H1 (cell line): ENCODE data around the gene RNF187. TPM values are rescaled to one million over a fixed set of nuclear protein-coding genes. Genes with fewer than 3 reads are reported as not detected.

Experiments
- CTCF ChIA-PET: fragments of 300-600 bp; sonication (Branson Sonifier 250); formaldehyde crosslinking; loops from one replicate; lab custom pipeline; 2021; ENCODE audit not compliant: partially characterized antibody; lab: Charles Lee
- POLR2A ChIA-PET: fragments of 300-600 bp; sonication (Branson Sonifier 250); formaldehyde crosslinking; loops from one replicate; lab custom pipeline; 2021; ENCODE audit warnings: inconsistent platforms; ENCODE audit not compliant: partially characterized antibody; lab: Charles Lee
- DNase-seq, 2 experiments: peaks; one replicate each; pipeline versions ENCODE4 v3.0.0 to v3.0.0-alpha.2; 2010 to 2022; ENCODE audit warnings: low spot score in 2 of 2, low read depth in 1 of 2, mixed read lengths in 1 of 2
- FAIRE-seq: peaks from 2 replicates; lab custom pipeline; 2011; peaks lifted over from hg19 to GRCh38; lab: Jason Lieb, UNC
- H2AFZ ChIP-seq: 2 replicates; pipeline ENCODE4 v1.8.1; 2012; ENCODE audit warnings: low read length, inconsistent platforms
- H2AK5ac ChIP-seq: 2 replicates; pipeline ENCODE4 v1.6.1; 2013; ENCODE audit warnings: low read depth, low read length
- H2BK120ac ChIP-seq: replicated peaks from 2 replicates; pipeline ENCODE3; 2013; ENCODE audit warnings: low read depth, low read length, inconsistent platforms
- H2BK12ac ChIP-seq: 2 replicates; pipeline ENCODE4 v1.6.1; 2013; ENCODE audit warnings: low read depth, low read length
- H2BK15ac ChIP-seq: 2 replicates; pipeline ENCODE4 v1.6.1; 2013; ENCODE audit warnings: low read length
- H2BK20ac ChIP-seq: 2 replicates; pipeline ENCODE4 v1.6.1; 2013; ENCODE audit warnings: low read length
- H2BK5ac ChIP-seq: 2 replicates; pipeline ENCODE4 v1.6.1; 2013; ENCODE audit warnings: low read depth, low read length
- H3K14ac ChIP-seq: 2 replicates; pipeline ENCODE4 v1.6.1; 2013; ENCODE audit warnings: inconsistent platforms; ENCODE audit not compliant: insufficient read length
- H3K18ac ChIP-seq: 2 replicates; pipeline ENCODE4 v1.6.1; 2013; ENCODE audit warnings: low read length; ENCODE audit errors: extremely low read depth
- H3K23ac ChIP-seq: 2 replicates; pipeline ENCODE4 v1.6.1; 2013; ENCODE audit warnings: inconsistent platforms; ENCODE audit not compliant: insufficient read length
- H3K23me2 ChIP-seq: 2 replicates; pipeline ENCODE4 v1.6.1; 2013; ENCODE audit warnings: low read depth, low read length
- H3K27ac ChIP-seq: 2 replicates; pipeline ENCODE4 v1.6.1; 2011; ENCODE audit warnings: low read depth, low read length, inconsistent platforms
- H3K27me3 ChIP-seq, 4 experiments: replicated peaks in 1 of 4; 1 replicate in 1 of 4; 2 replicates in 3 of 4; pipeline versions ENCODE4 v1.6.1 to v1.8.1; 2011 to 2013; ENCODE audit warnings: low read length in 3 of 4, mild to moderate bottlenecking in 3 of 4, inconsistent platforms in 2 of 4, mixed read lengths in 2 of 4, moderate library complexity in 1 of 4; ENCODE audit not compliant: control insufficient read depth in 3 of 4, insufficient read depth in 3 of 4; ENCODE audit errors: extremely low read depth in 1 of 4
- H3K36me3 ChIP-seq, 4 experiments: 2 replicates each; pipeline versions ENCODE4 v1.6.1 to v1.8.1; 2011 to 2013; ENCODE audit warnings: mild to moderate bottlenecking in 4 of 4, low read length in 3 of 4, moderate library complexity in 2 of 4, control low read depth in 1 of 4, inconsistent platforms in 1 of 4; ENCODE audit not compliant: insufficient read depth in 4 of 4, control insufficient read depth in 2 of 4
- H3K4ac ChIP-seq: replicated peaks from 2 replicates; pipeline ENCODE3; 2013; ENCODE audit warnings: low read length, low read depth, mixed read lengths, inconsistent platforms; ENCODE audit not compliant: insufficient read length
- H3K4me1 ChIP-seq, 4 experiments: replicated peaks in 1 of 4; 1 replicate in 1 of 4; 2 replicates in 3 of 4; pipeline versions ENCODE4 v1.6.1 to v1.8.1; 2011 to 2013; ENCODE audit warnings: low read length in 3 of 4, inconsistent platforms in 2 of 4, mixed read lengths in 1 of 4; ENCODE audit not compliant: insufficient read depth in 4 of 4, control insufficient read depth in 3 of 4
- H3K4me2 ChIP-seq, 2 experiments: 2 replicates each; pipeline versions ENCODE4 v1.6.1 to v1.8.1; 2011 to 2013; ENCODE audit warnings: low read depth in 2 of 2, low read length in 2 of 2, control low read depth in 1 of 2, inconsistent platforms in 1 of 2, mild to moderate bottlenecking in 1 of 2; ENCODE audit not compliant: insufficient read depth in 1 of 2
- H3K4me3 ChIP-seq, 4 experiments: fragments of 200-600, 300-600 bp in 1 of 4; sonication (generic), shearing (Covaris generic), sonication (Bioruptor Twin) in 1 of 4; 2 replicates each; pipeline versions ENCODE4 v1.5.1 to v1.8.1; 2011 to 2016; ENCODE audit warnings: low read length in 4 of 4, low read depth in 3 of 4, control low read depth in 2 of 4, inconsistent platforms in 2 of 4, mild to moderate bottlenecking in 2 of 4, mixed read lengths in 1 of 4, moderate library complexity in 1 of 4; ENCODE audit not compliant: insufficient read depth in 2 of 4; ENCODE audit errors: extremely low read depth in 1 of 4
- H3K56ac ChIP-seq: replicated peaks from 2 replicates; pipeline ENCODE3; 2013; ENCODE audit warnings: low read depth, mild to moderate bottlenecking, mixed read lengths, low read length, inconsistent platforms; ENCODE audit not compliant: insufficient read length
- H3K79me1 ChIP-seq: 2 replicates; pipeline ENCODE4 v1.6.1; 2013; ENCODE audit warnings: low read depth, low read length, control low read depth
- H3K79me2 ChIP-seq, 2 experiments: 2 replicates each; pipeline versions ENCODE4 v1.6.1 to v1.8.1; 2012 to 2013; ENCODE audit warnings: low read length in 2 of 2, mild to moderate bottlenecking in 2 of 2, inconsistent platforms in 1 of 2; ENCODE audit not compliant: insufficient read depth in 2 of 2, control insufficient read depth in 1 of 2
- H3K9ac ChIP-seq, 4 experiments: replicated peaks in 1 of 4; 1 replicate in 1 of 4; 2 replicates in 3 of 4; pipeline versions ENCODE4 v1.6.1 to v1.8.1; 2011 to 2013; ENCODE audit warnings: low read depth in 3 of 4, low read length in 3 of 4, control low read depth in 2 of 4, mild to moderate bottlenecking in 2 of 4, moderate library complexity in 2 of 4, inconsistent platforms in 1 of 4; ENCODE audit errors: extremely low read depth in 1 of 4
- H3K9me3 ChIP-seq, 2 experiments: 2 replicates each; pipeline versions ENCODE4 v1.6.1 to v1.8.1; 2012 to 2013; ENCODE audit warnings: mild to moderate bottlenecking in 2 of 2, moderate library complexity in 2 of 2, control low read depth in 1 of 2, inconsistent platforms in 1 of 2, low read depth in 1 of 2, low read length in 1 of 2, mixed read lengths in 1 of 2; ENCODE audit not compliant: insufficient read depth in 2 of 2
- H4K20me1 ChIP-seq, 2 experiments: replicated peaks in 1 of 2; 2 replicates each; pipeline versions ENCODE3 to v1.8.1; 2011 to 2013; ENCODE audit warnings: inconsistent platforms in 2 of 2, low read length in 2 of 2, mild to moderate bottlenecking in 1 of 2; ENCODE audit not compliant: insufficient read depth in 2 of 2, control insufficient read depth in 1 of 2
- H4K5ac ChIP-seq: 2 replicates; pipeline ENCODE4 v1.6.1; 2013; ENCODE audit warnings: low read length, low read depth, mixed read lengths, inconsistent platforms; ENCODE audit not compliant: insufficient read length
- H4K8ac ChIP-seq: 2 replicates; pipeline ENCODE4 v1.8.0; 2013; ENCODE audit warnings: mild to moderate bottlenecking, moderate library complexity, low read length, inconsistent platforms; ENCODE audit not compliant: insufficient read depth; ENCODE audit errors: extremely low read depth
- H4K91ac ChIP-seq: replicated peaks from 2 replicates; pipeline ENCODE3; 2013; ENCODE audit warnings: low read length, mixed read lengths, inconsistent platforms; ENCODE audit not compliant: insufficient read length
- KDM4A ChIP-seq: IDR thresholded peaks from one replicate; pipeline ENCODE4 v1.7.1; 2012; ENCODE audit warnings: low read depth, mild to moderate bottlenecking, moderate library complexity, low read length, inconsistent platforms; ENCODE audit not compliant: severe bottlenecking
- SIRT6 ChIP-seq: IDR thresholded peaks from one replicate; pipeline ENCODE4 v1.7.1; 2012; ENCODE audit warnings: low read length, inconsistent platforms
- TAF1 ChIP-seq: IDR thresholded peaks from 2 replicates; pipeline ENCODE4 v1.6.1; 2011; ENCODE audit warnings: mild to moderate bottlenecking, low read depth, low read length
- ZNF274 ChIP-seq: IDR thresholded peaks from 2 replicates; pipeline ENCODE4 v1.7.0; 2012; ENCODE audit warnings: low read length, borderline replicate concordance; ENCODE audit errors: extremely low read depth
- WGBS, 2 experiments: shearing (Covaris generic) in 1 of 2; methylation state at CpG; one replicate each; pipeline versions ENCODE4 v1.1.6 to v1.1.7; 2013 to 2015; ENCODE audit warnings: low lambda C conversion rate in 2 of 2, mixed read lengths in 2 of 2, inconsistent platforms in 1 of 2, low coverage in 1 of 2, missing lambda C conversion rate in 1 of 2; ENCODE audit not compliant: insufficient replicate concordance in 2 of 2, insufficient coverage in 1 of 2, insufficient read length in 1 of 2; ENCODE audit errors: extremely low coverage in 1 of 2, missing lambda C conversion rate in 1 of 2; 5-methylcytosine and 5-hydroxymethylcytosine counted together
- long read RNA-seq, 2 experiments: library from RNA in 1 of 2; library from capped mRNA in 1 of 2; stranded (forward); transcript quantifications; one replicate each; pipeline ENCODE4 v2.0.0, GENCODE V29; 2021; ENCODE audit warnings: inconsistent platforms in 1 of 2
- polyA minus RNA-seq, 3 experiments: library from RNA; depleted of rRNA, polyadenylated mRNA; stranded (reverse); fragments of >200 nt; gene quantifications; 1 replicate in 2 of 3; 2 replicates in 1 of 3; pipeline ENCODE4 v1.2.3, GENCODE V29; 2011
- polyA plus RNA-seq, 7 experiments: library from polyadenylated mRNA; depleted of rRNA in 3 of 7; stranded (reverse) in 5 of 7; unstranded in 2 of 7; fragments of >200 nt in 5 of 7; fragments of 200-250 nt in 2 of 7; gene quantifications; 1 replicate in 5 of 7; 2 replicates in 1 of 7; 4 replicates in 1 of 7; pipeline versions ENCODE4 v1.2.1 to v1.2.3, GENCODE V29; 2011 to 2013; ENCODE audit warnings: missing spikeins in 2 of 7, mixed read lengths in 2 of 7
- total RNA-seq: library from RNA; stranded (reverse); fragmentation: NEBNext Ultra II Directional; extraction: Animal tissue kit (Norgen Biotek cat#: 25700); gene quantifications from 2 replicates; pipeline ENCODE4 v1.2.1, GENCODE V29; 2021
- TF ChIP-seq, protein P1 (sequence below), 3 experiments: IDR thresholded peaks; 1 replicate in 2 of 3; 2 replicates in 1 of 3; pipeline versions ENCODE4 v1.5.1 to v1.6.1; 2011; ENCODE audit warnings: low read length in 3 of 3, mild to moderate bottlenecking in 3 of 3, inconsistent platforms in 2 of 3, low read depth in 1 of 3, moderate library complexity in 1 of 3; ENCODE audit not compliant: insufficient read depth in 1 of 3; ENCODE audit errors: control extremely low read depth in 1 of 3

Gene RNF187
- total RNA-seq (111 and 113 TPM in 2 replicates), polyA plus RNA-seq (2011; rRNA removed) (47.0 and 75.6 TPM in 2 replicates), polyA minus RNA-seq (2011; rRNA and poly(A)+ RNA removed) (25.9 and 34.8 TPM in 2 replicates)
- polyA plus RNA-seq (2011; cell fraction: cytosol; rRNA removed), result 50.1 TPM
- polyA plus RNA-seq (2011; cell fraction: nucleus; rRNA removed), result 42.7 TPM
- polyA plus RNA-seq (2012, experiment 1 of 2), result 50.8 to 75.3 TPM (median 67.3 TPM) in 4 replicates
- 58.5 TPM for polyA plus RNA-seq (2012, experiment 2 of 2)
- 30.0 TPM for polyA plus RNA-seq (2013, experiment 1 of 2)
- polyA plus RNA-seq (2013, experiment 2 of 2), result 30.1 TPM
- 39.0 TPM for polyA minus RNA-seq (2011; cell fraction: cytosol; rRNA and poly(A)+ RNA removed)
- polyA minus RNA-seq (2011; cell fraction: nucleus; rRNA and poly(A)+ RNA removed), result 15.2 TPM
- long read RNA-seq, experiment 1, partial matches to known transcripts, result 33 of 99 reads
- long read RNA-seq, experiment 1, other reads (novel, unspliced or antisense), result 66 of 99 reads
- long read RNA-seq, experiment 2, partial matches to known transcripts, result 14 of 14 reads
- long read RNA-seq, experiment 2, other reads (novel, unspliced or antisense), result 0 of 14 reads

- Histone ChIP-seq H3K4ac (peak within 1 kb of the TSS; percentile 87), H2BK5ac (peak within 1 kb of the TSS; percentile 95), H2BK15ac (peak within 1 kb of the TSS; percentile 72; the same call in 1 of the 2 replicates), H4K5ac (peak within 1 kb of the TSS; percentile 86), H3K23me2 (peaks cover 12% of the 10 kb centered on the region), H4K8ac (peak within 1 kb of the TSS; percentile 93), H2BK120ac (peak within 1 kb of the TSS; percentile 99), H3K36me3 (peaks cover 4 to 22% (median 8%) of the 10 kb centered on the region in 4 experiments; a peak in 7 of 8 replicates), H3K79me2 (no peaks in the 10 kb centered on the region; a peak in 1 of 4 replicates), H2AFZ (peak within 1 kb of the TSS; percentile 65; the same call in 1 of the 2 replicates), H3K23ac (no peak within 1 kb of the TSS), H2BK12ac (peak within 1 kb of the TSS; percentile 70; the same call in 1 of the 2 replicates), H3K27ac (peak within 1 kb of the TSS; percentile 99), H2BK20ac (0 out of 2 replicates have a peak within 1 kb of the TSS, but pooled peaks have one; percentile 86), H3K9ac (peak within 1 kb of the TSS; percentile 48 to 95 (median 88)), H3K9me3 (no peaks in the 10 kb centered on the region), H3K79me1 (peaks cover 16% of the 10 kb centered on the region), H3K14ac (no peak within 1 kb of the TSS), H3K18ac (peak within 1 kb of the TSS; percentile 95), H3K4me1 (peaks cover 0 to 10% (median 6%) of the 10 kb centered on the region in 4 experiments; a peak in 6 of 7 replicates), H3K4me2 (peak within 1 kb of the TSS; percentile 71 to 93), H3K56ac (peak within 1 kb of the TSS; percentile 94), H4K91ac (peak within 1 kb of the TSS; percentile 99), H2AK5ac (no peak within 1 kb of the TSS), H3K27me3 (no peaks in the 10 kb centered on the region), H4K20me1 (peaks cover 3 to 15% of the 10 kb centered on the region in 2 experiments), H3K4me3 (peak within 1 kb of the TSS; percentile 76 to 87 (median 85))
- WGBS, 2 experiments, result 0% methylated on average over 27 of the region's 113 CpGs; no CpG with 5 or more reads in 1 of the 2 experiments
- POLR2A ChIA-PET, result interaction anchor here (1.3 to 6.9 kb wide), 7 partner anchors 10 to 30 kb away, joined by 4 to 82 read pairs (median 7); a partner anchor contains a TSS
- FAIRE-seq (no peak), DNase-seq (peak in 1 of 2 experiments; percentile 95)
- CTCF ChIA-PET, result interaction anchor here (0.5 to 2.3 kb wide), 8 partner anchors 11 to 608 kb away, joined by 3 to 15 read pairs (median 5); no protein-coding TSS in a partner anchor
- TF ChIP-seq ZNF274 (no peak), SIRT6 (no peak), KDM4A (peak; percentile 39), TAF1 (0 out of 2 replicates have a peak, but pooled peaks have one; percentile 35)
- TF ChIP-seq, protein P1, sequence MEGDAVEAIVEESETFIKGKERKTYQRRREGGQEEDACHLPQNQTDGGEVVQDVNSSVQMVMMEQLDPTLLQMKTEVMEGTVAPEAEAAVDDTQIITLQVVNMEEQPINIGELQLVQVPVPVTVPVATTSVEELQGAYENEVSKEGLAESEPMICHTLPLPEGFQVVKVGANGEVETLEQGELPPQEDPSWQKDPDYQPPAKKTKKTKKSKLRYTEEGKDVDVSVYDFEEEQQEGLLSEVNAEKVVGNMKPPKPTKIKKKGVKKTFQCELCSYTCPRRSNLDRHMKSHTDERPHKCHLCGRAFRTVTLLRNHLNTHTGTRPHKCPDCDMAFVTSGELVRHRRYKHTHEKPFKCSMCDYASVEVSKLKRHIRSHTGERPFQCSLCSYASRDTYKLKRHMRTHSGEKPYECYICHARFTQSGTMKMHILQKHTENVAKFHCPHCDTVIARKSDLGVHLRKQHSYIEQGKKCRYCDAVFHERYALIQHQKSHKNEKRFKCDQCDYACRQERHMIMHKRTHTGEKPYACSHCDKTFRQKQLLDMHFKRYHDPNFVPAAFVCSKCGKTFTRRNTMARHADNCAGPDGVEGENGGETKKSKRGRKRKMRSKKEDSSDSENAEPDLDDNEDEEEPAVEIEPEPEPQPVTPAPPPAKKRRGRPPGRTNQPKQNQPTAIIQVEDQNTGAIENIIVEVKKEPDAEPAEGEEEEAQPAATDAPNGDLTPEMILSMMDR (IDR thresholded peaks at IDR 0.05; ENCODE audit: control extremely low read depth in 1 of 3, insufficient read depth in 1 of 3, low read depth in 1 of 3, low read length in 3 of 3), result no peak
Observed at GRCh38 chr1:228487336-228488124, at the start of gene RNF187. Gene RNF187 (plus strand): TSS chr1:228487382.
